ENCODE data around the gene DOCK1. TPM values are rescaled to one million over a fixed set of nuclear protein-coding genes. Genes with fewer than 3 reads are reported as not detected.

The DOCK1 gene
- total RNA-seq, 2 experiments from 2014 or later = not detected

DNA sequence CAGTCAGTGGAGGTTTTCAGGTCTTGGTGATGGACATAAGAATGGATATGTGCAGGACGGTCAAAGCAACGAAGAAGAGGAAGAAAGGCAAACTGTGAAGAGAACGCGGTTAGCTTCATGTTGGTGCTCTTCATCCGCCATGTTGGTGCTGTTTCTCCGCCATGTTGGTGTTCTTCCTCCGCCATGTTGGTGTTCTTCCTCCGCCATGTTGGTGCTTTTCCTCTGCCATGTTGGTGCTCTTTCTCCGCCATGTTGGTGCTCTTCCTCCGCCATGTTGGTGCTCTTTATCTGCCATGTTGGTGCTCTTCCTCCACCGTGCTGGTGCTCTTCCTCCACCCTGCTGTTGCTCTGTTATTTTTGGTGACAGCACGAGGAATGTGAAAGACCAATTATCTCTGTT lies 95.4 kb downstream of the DOCK1 start:
- no peaks in the 10 kb centered on the region for H3K4me1 Mint-ChIP-seq (ENCODE audit: low read depth)
- H3K9me3 ChIP-seq (ENCODE audit: control insufficient read depth in 1 of 2, insufficient read depth in 1 of 2, low read length in 2 of 2) = peaks cover 0 to 3% of the 10 kb centered on the region in 2 experiments
- no peak for DNase-seq
- H3K27me3 Mint-ChIP-seq = no peaks in the 10 kb centered on the region
- no peak for TF ChIP-seq CTCF (IDR thresholded peaks at IDR 0.05)
- no peak overlapping the region for H3K27ac Mint-ChIP-seq
- no peaks in the 10 kb centered on the region for H3K36me3 Mint-ChIP-seq (ENCODE audit: low read depth)
- CTCF ChIA-PET = interaction anchor here (1.2 kb wide), 1 partner anchor 36 kb away, joined by 3 read pairs; no protein-coding TSS in a partner anchor
- intact Hi-C loops (cut with DNase I, micrococcal nuclease) = no loop called here
- H3K4me1 ChIP-seq (ENCODE audit: insufficient read depth, low read length) = no peaks in the 10 kb centered on the region
- no peak overlapping the region for H3K27ac ChIP-seq (ENCODE audit: low read depth in 1 of 2, low read length in 2 of 2)
- POLR2A ChIA-PET = no interaction called here
- no peaks in the 10 kb centered on the region for H3K36me3 ChIP-seq (ENCODE audit: insufficient read depth, low read length)
- H3K4me3 ChIP-seq (ENCODE audit: low read length) = no peak overlapping the region
- no peaks in the 10 kb centered on the region for H3K9me3 Mint-ChIP-seq
- ATAC-seq (ENCODE audit: poor library complexity) = no peak
- H3K27me3 ChIP-seq (ENCODE audit: control insufficient read depth in 1 of 2, insufficient read depth in 2 of 2, low read length in 2 of 2) = no peaks in the 10 kb centered on the region
- H3K4me3 Mint-ChIP-seq = no peak overlapping the region

DNA sequence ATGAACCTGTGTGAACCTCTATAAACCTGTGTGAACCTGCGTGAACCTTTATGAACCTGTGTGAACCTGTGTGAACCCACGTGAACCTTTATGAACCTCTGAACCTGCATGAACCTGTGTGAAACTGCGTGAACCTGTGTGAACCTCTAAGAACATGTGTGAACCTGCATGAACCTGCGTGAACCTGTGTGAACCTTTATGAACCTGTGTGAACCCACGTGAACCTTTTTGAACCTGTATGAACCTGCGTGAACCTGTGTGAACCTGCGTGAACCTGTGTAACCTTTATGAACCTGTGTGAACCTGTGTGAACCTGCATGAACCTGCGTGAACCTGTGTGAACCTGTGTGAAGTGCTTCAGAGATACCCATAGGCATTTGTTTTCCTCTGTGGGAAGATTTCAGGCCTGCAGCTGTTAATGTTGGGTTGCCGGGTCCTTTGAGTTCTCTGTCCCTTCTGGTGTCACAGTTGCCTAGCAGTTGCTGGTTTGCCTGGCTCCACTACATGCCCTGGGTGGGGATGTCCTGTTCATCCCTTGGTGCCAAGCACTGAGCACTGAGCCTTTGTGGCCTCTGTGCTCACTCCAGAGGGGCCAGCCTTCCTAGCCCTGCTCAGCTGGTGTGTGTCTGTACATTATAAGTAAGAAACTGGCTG lies 97.9 kb downstream of the DOCK1 start:
- ATAC-seq (ENCODE audit: poor library complexity) = no peak

GRCh38 chr10:127006453-127006852 lies 101.2 kb downstream of the DOCK1 start:
- H3K36me3 ChIP-seq (ENCODE audit: insufficient read depth, low read length) = no peaks in the 10 kb centered on the region
- ATAC-seq (ENCODE audit: poor library complexity) = no peak
- H3K27me3 ChIP-seq (ENCODE audit: control insufficient read depth in 1 of 2, insufficient read depth in 2 of 2, low read length in 2 of 2) = no peaks in the 10 kb centered on the region
- H3K27ac ChIP-seq (ENCODE audit: low read depth in 1 of 2, low read length in 2 of 2) = no peak overlapping the region
- H3K4me3 ChIP-seq (ENCODE audit: low read length) = no peak overlapping the region
- TF ChIP-seq CTCF (IDR thresholded peaks at IDR 0.05) = no peak
- no peak for DNase-seq
- H3K36me3 Mint-ChIP-seq (ENCODE audit: low read depth) = no peaks in the 10 kb centered on the region
- ChIA-PET POLR2A (no interaction called here), CTCF (no interaction called here)
- peaks cover 0 to 18% of the 10 kb centered on the region in 2 experiments for H3K9me3 ChIP-seq (ENCODE audit: control insufficient read depth in 1 of 2, insufficient read depth in 1 of 2, low read length in 2 of 2)
- H3K9me3 Mint-ChIP-seq = no peaks in the 10 kb centered on the region
- intact Hi-C loops (cut with DNase I, micrococcal nuclease) = no loop called here
- H3K4me1 ChIP-seq (ENCODE audit: insufficient read depth, low read length) = no peaks in the 10 kb centered on the region
- H3K4me1 Mint-ChIP-seq (ENCODE audit: low read depth) = no peaks in the 10 kb centered on the region
- no peak overlapping the region for H3K27ac Mint-ChIP-seq
- H3K27me3 Mint-ChIP-seq = no peaks in the 10 kb centered on the region
- no peak overlapping the region for H3K4me3 Mint-ChIP-seq

More for the DNA sequence above, 97.9 kb downstream of the DOCK1 start:
- no peaks in the 10 kb centered on the region for H3K27me3 Mint-ChIP-seq
- Histone ChIP-seq H3K27ac (ENCODE audit: low read depth in 1 of 2, low read length in 2 of 2) (no peak overlapping the region), H3K36me3 (ENCODE audit: insufficient read depth, low read length) (no peaks in the 10 kb centered on the region), H3K4me3 (ENCODE audit: low read length) (no peak overlapping the region), H3K9me3 (ENCODE audit: control insufficient read depth in 1 of 2, insufficient read depth in 1 of 2, low read length in 2 of 2) (peaks cover 0 to 14% of the 10 kb centered on the region in 2 experiments), H3K27me3 (ENCODE audit: control insufficient read depth in 1 of 2, insufficient read depth in 2 of 2, low read length in 2 of 2) (no peaks in the 10 kb centered on the region), H3K4me1 (ENCODE audit: insufficient read depth, low read length) (no peaks in the 10 kb centered on the region)
- no peak overlapping the region for H3K4me3 Mint-ChIP-seq
- DNase-seq = no peak
- intact Hi-C loops (cut with DNase I, micrococcal nuclease) = no loop called here
- CTCF ChIA-PET = no interaction called here
- TF ChIP-seq CTCF (IDR thresholded peaks at IDR 0.05) = no peak
- POLR2A ChIA-PET = no interaction called here
- no peaks in the 10 kb centered on the region for H3K4me1 Mint-ChIP-seq (ENCODE audit: low read depth)
- no peaks in the 10 kb centered on the region for H3K9me3 Mint-ChIP-seq
- no peaks in the 10 kb centered on the region for H3K36me3 Mint-ChIP-seq (ENCODE audit: low read depth)
- no peak overlapping the region for H3K27ac Mint-ChIP-seq
